BE2C (cell line): ENCODE data around the gene GPR183.

Experiments
- DNase-seq: peaks from one replicate; pipeline ENCODE4 v3.0.0-alpha.2; 2020
- H3K27me3 ChIP-seq: fragments of 250-450 bp; sonication (Bioruptor Pico); 2 replicates; pipeline ENCODE4 v1.5.1; 2020; ENCODE audit warnings: mild to moderate bottlenecking
- H3K36me3 ChIP-seq: fragments of 250-450 bp; sonication (Bioruptor Pico); 2 replicates; pipeline ENCODE4 v1.5.1; 2020; ENCODE audit warnings: mild to moderate bottlenecking
- H3K4me1 ChIP-seq: fragments of 250-450 bp; sonication (Bioruptor Pico); 2 replicates; pipeline ENCODE4 v1.5.1; 2020
- H3K4me3 ChIP-seq: 2 replicates; pipeline ENCODE4 v1.5.1; 2011; ENCODE audit warnings: low read depth, low read length
- H3K9me3 ChIP-seq: fragments of 250-450 bp; sonication (Bioruptor Pico); 2 replicates; pipeline ENCODE4 v1.5.1; 2020
- TF ChIP-seq, protein P1 (sequence below): IDR thresholded peaks from 2 replicates; pipeline ENCODE4 v1.5.1; 2012; ENCODE audit warnings: mild to moderate bottlenecking, low read depth, low read length

The GPR183 gene

DNA sequence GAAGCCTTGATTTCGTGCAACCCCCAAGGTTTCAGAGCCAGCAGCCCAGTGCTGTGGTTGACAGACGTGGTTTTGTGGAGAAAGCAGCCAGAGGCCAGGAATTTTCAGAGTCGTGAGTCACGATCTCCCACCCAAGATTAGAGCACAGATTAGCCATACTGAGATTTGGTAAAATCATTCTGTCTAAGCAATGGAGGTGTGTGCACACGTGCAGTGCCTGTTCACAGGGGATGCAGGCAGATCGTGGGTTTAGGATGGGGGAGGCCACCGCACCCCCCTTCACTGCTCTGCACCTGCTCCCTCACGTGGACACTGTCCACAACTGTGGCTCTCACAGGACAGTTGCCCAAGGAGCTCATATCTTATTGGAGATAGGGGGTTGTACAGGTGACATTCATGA, 46.6 kb upstream of the GPR183 start:
- no peak for DNase-seq
- Histone ChIP-seq H3K9me3 (no peaks in the 10 kb centered on the region), H3K27me3 (no peaks in the 10 kb centered on the region), H3K4me3 (no peak overlapping the region), H3K36me3 (peaks cover 6% of the 10 kb centered on the region; the same call in 1 of the 2 replicates), H3K4me1 (no peaks in the 10 kb centered on the region)
- TF ChIP-seq, protein P1, sequence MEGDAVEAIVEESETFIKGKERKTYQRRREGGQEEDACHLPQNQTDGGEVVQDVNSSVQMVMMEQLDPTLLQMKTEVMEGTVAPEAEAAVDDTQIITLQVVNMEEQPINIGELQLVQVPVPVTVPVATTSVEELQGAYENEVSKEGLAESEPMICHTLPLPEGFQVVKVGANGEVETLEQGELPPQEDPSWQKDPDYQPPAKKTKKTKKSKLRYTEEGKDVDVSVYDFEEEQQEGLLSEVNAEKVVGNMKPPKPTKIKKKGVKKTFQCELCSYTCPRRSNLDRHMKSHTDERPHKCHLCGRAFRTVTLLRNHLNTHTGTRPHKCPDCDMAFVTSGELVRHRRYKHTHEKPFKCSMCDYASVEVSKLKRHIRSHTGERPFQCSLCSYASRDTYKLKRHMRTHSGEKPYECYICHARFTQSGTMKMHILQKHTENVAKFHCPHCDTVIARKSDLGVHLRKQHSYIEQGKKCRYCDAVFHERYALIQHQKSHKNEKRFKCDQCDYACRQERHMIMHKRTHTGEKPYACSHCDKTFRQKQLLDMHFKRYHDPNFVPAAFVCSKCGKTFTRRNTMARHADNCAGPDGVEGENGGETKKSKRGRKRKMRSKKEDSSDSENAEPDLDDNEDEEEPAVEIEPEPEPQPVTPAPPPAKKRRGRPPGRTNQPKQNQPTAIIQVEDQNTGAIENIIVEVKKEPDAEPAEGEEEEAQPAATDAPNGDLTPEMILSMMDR = no peak

- no peak for DNase-seq
- H3K9me3 ChIP-seq = no peaks in the 10 kb centered on the region
- TF ChIP-seq, protein P1 = no peak
- peaks cover 6% of the 10 kb centered on the region; the same call in 1 of the 2 replicates for H3K36me3 ChIP-seq
- no peaks in the 10 kb centered on the region for H3K27me3 ChIP-seq
- H3K4me3 ChIP-seq = no peak overlapping the region
- H3K4me1 ChIP-seq = no peaks in the 10 kb centered on the region
Measured at GRCh38 chr13:99353246-99353600, 46.0 kb upstream of the GPR183 start.

DNA sequence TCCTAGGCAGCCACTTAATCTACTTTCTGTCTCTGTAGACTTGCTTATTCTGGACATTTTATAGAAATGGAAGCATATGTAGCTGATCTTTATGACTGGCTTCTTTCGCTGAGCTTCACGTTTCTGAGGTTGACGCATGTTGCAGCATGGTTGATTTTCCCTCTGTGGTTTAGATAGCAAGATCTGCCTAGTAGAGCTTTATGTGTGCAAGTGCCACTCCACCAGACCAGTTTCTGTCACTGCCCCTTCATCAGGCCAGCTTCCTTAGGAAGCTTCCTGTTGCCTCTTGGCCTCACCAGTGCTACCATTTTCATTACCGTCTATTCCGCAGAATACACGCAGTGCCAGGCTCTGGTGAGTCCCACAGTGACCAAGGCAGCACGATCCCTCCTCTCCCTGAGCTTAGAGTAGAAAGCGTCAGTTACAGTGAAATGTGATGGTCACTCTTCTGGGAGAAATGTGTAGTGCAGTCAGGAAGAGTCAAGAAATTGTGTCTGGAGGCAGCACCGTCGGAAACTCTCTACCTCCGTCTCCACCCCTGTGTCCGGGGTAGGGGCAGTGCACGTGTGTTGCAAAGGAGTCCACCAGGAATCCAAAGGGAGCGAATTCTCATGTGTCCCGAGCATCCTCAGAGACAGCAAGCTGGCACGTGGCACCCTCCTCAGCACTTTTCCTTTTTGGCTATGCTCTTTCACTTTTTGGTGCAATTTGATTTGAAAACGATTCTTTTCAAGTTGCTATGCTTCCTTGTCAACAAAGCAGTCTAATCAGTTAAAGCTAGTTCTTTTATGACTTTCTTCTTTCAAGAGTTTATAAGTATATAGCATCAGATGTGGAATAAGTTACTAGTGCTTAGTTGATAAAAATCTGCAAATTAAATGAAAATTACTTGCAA, 45.4 kb upstream of the GPR183 start:
- Histone ChIP-seq H3K36me3 (peaks cover 4% of the 10 kb centered on the region), H3K4me1 (no peaks in the 10 kb centered on the region)
- TF ChIP-seq, protein P1 = no peak

DNA sequence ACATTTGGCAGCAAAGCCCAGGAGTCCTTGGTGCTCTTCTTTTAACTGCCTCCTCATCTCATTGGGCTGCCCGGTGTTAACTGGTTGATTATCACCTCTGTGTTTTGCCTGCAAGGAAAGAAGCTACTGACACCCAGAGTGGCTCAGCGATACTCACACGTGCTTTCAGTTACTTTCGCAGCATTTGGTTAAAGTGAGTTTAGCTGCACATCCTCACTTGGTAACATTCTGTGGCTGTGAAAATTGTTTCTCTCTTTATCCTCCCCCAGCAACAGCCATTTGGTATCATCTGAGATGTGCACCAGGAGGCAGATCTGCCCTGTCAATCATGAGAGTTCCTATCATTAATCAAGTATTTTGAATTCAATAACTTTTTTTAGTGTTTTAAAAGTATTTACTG, 44.6 kb upstream of the GPR183 start:
- H3K36me3 ChIP-seq = peaks cover 3% of the 10 kb centered on the region; the same call in 1 of the 2 replicates
- TF ChIP-seq, protein P1 = no peak
- no peak overlapping the region for H3K4me3 ChIP-seq
- no peaks in the 10 kb centered on the region for H3K27me3 ChIP-seq
- no peak for DNase-seq
- H3K9me3 ChIP-seq = no peaks in the 10 kb centered on the region
- H3K4me1 ChIP-seq = no peaks in the 10 kb centered on the region

More for the DNA sequence above, 45.4 kb upstream of the GPR183 start:
- DNase-seq = no peak
- Histone ChIP-seq H3K27me3 (no peaks in the 10 kb centered on the region), H3K4me3 (no peak overlapping the region), H3K9me3 (no peaks in the 10 kb centered on the region)

- no peaks in the 10 kb centered on the region for H3K9me3 ChIP-seq
- H3K4me3 ChIP-seq = no peak overlapping the region
- TF ChIP-seq, protein P1 = no peak
- no peaks in the 10 kb centered on the region for H3K4me1 ChIP-seq
- no peak for DNase-seq
- H3K27me3 ChIP-seq = no peaks in the 10 kb centered on the region
- peaks cover 6% of the 10 kb centered on the region; the same call in 1 of the 2 replicates for H3K36me3 ChIP-seq
Measured at GRCh38 chr13:99350191-99350590, 43.0 kb upstream of the GPR183 start.

GRCh38 chr13:99347911-99348451, 40.8 kb upstream of the GPR183 start:
- H3K4me3 ChIP-seq = no peak overlapping the region
- peaks cover 9% of the 10 kb centered on the region; the same call in 1 of the 2 replicates for H3K36me3 ChIP-seq
- H3K9me3 ChIP-seq = no peaks in the 10 kb centered on the region
- no peak for DNase-seq
- H3K27me3 ChIP-seq = no peaks in the 10 kb centered on the region
- no peaks in the 10 kb centered on the region for H3K4me1 ChIP-seq
- TF ChIP-seq, protein P1 = no peak
